HL-60 (cell line): Measurements from ENCODE around the gene PAOX.
"Not testable (repeated sequence)": the region's sequence is repeated elsewhere in the genome, so short reads cannot be mapped to it uniquely, and the experiment has no call there.

Experiments
- DNase-seq, 2 experiments: peaks; one replicate each; pipeline ENCODE4 v3.0.0-alpha.2; 2010 to 2020; ENCODE audit warnings: low read depth in 1 of 2, low spot score in 1 of 2
- H3K27ac ChIP-seq: fragments of 250-450 bp; sonication (Bioruptor Pico); replicated peaks from 2 replicates; pipeline ENCODE4 v1.5.1; 2020; ENCODE audit warnings: mild to moderate bottlenecking, moderate library complexity
- H3K27me3 ChIP-seq: fragments of 250-450 bp; sonication (Bioruptor Pico); 2 replicates; pipeline ENCODE4 v1.5.1; 2021; ENCODE audit warnings: mild to moderate bottlenecking, moderate library complexity; ENCODE audit not compliant: insufficient read depth, poor library complexity, severe bottlenecking
- H3K4me3 ChIP-seq: replicated peaks from 2 replicates; pipeline ENCODE4 v1.5.1; 2011; ENCODE audit warnings: mild to moderate bottlenecking, control low read depth, low read length; ENCODE audit not compliant: insufficient read depth
- GABPA ChIP-seq: IDR thresholded peaks from 2 replicates; pipeline ENCODE4 v1.6.1; 2012; ENCODE audit warnings: low read depth
- POLR2AphosphoS5 ChIP-seq: IDR thresholded peaks from 2 replicates; pipeline ENCODE4 v1.6.1; 2012; ENCODE audit warnings: low read depth
- SPI1 ChIP-seq: IDR thresholded peaks from 2 replicates; pipeline ENCODE4 v1.6.1; 2012; ENCODE audit warnings: low read depth, mild to moderate bottlenecking, borderline replicate concordance
- TF ChIP-seq, protein P1 (sequence below): IDR thresholded peaks from one replicate; pipeline ENCODE4 v1.5.1; 2011; ENCODE audit warnings: low read length, control low read depth, inconsistent platforms; ENCODE audit not compliant: insufficient read depth
- TF ChIP-seq, protein P2 (sequence below): IDR thresholded peaks from 2 replicates; pipeline ENCODE4 v1.6.1; 2012; ENCODE audit warnings: low read depth; ENCODE audit not compliant: insufficient replicate concordance

The PAOX gene

DNA sequence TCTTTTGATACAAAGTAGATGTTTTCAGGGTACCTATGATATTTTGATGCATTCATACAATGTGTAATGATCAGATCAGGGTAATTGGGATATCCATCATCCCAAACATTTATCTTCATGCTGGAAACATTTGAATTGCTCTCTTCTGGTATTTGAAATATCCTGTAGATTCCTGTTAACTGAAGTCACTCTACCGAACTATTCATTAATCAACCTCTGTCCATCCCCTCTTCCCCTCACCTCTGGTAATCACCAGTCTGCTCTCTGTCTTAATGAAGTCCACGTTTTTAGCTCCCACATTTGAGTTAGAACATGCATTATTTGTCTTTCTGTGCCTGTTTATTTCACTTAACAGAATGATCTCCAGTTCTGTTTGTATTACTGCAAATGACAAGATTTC lies 26.2 kb downstream of the PAOX start:
- DNase-seq: no peak
- Histone ChIP-seq H3K27ac (no peak overlapping the region), H3K4me3 (no peak overlapping the region), H3K27me3 (no peaks in the 10 kb centered on the region)
- TF ChIP-seq GABPA: no peak
- TF ChIP-seq, protein P1, sequence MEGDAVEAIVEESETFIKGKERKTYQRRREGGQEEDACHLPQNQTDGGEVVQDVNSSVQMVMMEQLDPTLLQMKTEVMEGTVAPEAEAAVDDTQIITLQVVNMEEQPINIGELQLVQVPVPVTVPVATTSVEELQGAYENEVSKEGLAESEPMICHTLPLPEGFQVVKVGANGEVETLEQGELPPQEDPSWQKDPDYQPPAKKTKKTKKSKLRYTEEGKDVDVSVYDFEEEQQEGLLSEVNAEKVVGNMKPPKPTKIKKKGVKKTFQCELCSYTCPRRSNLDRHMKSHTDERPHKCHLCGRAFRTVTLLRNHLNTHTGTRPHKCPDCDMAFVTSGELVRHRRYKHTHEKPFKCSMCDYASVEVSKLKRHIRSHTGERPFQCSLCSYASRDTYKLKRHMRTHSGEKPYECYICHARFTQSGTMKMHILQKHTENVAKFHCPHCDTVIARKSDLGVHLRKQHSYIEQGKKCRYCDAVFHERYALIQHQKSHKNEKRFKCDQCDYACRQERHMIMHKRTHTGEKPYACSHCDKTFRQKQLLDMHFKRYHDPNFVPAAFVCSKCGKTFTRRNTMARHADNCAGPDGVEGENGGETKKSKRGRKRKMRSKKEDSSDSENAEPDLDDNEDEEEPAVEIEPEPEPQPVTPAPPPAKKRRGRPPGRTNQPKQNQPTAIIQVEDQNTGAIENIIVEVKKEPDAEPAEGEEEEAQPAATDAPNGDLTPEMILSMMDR: no peak

DNA sequence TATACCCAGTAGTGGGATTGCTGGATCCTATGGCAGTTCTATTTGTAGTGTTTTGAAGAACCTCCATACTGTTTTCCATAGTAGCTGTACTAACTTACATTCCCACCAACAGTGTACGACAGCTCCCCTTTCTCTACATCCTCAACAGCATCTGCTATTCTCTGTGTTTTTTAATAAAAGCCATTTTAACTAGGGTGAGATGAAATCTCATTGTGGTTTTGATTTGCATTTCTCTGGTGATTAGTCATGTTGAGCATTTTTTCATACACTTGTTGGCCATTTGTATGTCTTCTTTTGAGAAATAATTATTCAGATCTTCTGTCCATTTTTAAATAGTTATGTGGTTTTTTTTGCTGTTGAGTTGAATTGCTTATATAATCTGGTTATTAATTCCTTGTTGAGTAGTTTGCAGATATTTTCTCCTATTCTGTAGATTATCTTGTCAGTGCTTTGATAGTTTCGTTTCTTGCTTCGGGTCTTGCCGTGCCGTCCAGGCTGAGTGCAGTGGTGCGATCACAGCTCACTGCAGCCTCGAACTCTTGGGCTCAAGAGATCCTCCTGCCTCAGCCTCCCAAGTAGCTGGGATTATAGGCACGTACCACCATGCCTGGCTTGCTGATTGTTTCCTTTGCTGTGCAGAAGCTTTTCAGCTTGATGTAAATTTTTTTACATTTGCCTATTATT lies 26.9 kb downstream of the PAOX start:
- TF ChIP-seq SPI1 (no peak), GABPA (no peak), POLR2AphosphoS5 (no peak)
- TF ChIP-seq, protein P2, sequence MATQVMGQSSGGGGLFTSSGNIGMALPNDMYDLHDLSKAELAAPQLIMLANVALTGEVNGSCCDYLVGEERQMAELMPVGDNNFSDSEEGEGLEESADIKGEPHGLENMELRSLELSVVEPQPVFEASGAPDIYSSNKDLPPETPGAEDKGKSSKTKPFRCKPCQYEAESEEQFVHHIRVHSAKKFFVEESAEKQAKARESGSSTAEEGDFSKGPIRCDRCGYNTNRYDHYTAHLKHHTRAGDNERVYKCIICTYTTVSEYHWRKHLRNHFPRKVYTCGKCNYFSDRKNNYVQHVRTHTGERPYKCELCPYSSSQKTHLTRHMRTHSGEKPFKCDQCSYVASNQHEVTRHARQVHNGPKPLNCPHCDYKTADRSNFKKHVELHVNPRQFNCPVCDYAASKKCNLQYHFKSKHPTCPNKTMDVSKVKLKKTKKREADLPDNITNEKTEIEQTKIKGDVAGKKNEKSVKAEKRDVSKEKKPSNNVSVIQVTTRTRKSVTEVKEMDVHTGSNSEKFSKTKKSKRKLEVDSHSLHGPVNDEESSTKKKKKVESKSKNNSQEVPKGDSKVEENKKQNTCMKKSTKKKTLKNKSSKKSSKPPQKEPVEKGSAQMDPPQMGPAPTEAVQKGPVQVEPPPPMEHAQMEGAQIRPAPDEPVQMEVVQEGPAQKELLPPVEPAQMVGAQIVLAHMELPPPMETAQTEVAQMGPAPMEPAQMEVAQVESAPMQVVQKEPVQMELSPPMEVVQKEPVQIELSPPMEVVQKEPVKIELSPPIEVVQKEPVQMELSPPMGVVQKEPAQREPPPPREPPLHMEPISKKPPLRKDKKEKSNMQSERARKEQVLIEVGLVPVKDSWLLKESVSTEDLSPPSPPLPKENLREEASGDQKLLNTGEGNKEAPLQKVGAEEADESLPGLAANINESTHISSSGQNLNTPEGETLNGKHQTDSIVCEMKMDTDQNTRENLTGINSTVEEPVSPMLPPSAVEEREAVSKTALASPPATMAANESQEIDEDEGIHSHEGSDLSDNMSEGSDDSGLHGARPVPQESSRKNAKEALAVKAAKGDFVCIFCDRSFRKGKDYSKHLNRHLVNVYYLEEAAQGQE: no peak
- TF ChIP-seq, protein P1: no peak
- Histone ChIP-seq H3K27ac (no peak overlapping the region), H3K4me3 (no peak overlapping the region), H3K27me3 (no peaks in the 10 kb centered on the region)
- DNase-seq: no peak

DNA sequence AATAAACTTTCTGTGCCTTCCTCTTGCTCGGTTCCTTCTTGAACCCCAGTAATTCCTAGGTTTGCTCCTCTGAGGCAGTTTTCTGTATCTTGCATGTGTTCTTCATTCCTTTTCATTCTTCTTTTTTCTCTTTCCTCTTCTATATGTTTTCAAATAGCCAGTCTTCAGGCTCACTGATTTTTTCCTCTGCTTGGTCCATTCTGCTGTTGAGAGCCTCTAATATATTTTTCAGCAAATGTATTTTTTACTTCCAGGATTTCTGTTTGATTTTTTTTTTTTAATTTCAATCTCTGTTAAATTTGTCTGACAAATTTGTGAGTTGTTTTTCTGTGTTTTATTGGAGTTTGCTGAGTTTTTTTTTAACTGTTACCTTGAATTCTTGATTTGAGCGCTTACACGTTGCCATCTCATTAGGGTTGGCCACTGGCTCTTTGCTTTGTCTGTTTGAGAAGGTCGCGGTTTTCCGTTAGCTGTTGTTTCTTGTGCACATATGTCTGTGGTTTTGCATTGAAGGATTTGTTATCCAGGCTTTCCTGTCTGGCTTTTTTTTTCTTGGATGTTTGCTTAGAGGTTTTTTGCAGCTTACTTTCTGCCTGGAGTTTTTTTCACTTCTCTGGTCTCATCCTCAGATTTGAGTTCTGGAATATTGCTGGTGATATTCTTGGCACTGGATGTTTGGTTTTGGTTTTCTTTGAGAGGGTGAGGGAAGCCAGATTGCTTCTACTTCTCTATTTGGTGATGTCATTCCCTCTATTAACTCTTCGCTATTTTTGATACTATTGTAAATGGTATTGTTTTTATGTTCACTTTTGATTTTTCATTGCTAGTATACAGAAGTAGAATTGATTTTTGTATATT lies 32.7 kb downstream of the PAOX start:
- H3K27me3 ChIP-seq: no peaks in the 10 kb centered on the region
- H3K4me3 ChIP-seq: no peak overlapping the region
- H3K27ac ChIP-seq: no peak overlapping the region
- TF ChIP-seq POLR2AphosphoS5: no peak
- DNase-seq: no peak

DNA sequence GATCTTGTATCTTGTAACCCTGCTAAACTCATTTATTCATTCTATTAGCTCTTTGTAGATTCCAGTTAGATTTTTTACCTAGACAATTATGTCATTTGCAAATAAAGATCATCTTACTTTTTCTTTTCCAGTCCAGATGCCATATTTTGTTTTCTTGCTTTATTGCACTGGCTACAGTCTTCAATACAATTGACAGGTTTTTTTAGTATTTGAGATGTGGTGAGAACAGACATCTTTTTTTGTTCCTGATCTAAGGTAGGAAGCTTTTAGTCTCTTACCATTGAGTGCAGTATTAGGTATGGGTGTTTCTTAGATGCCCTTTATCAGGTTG lies 33.3 kb downstream of the PAOX start:
- H3K4me3 ChIP-seq: no peak overlapping the region
- H3K27ac ChIP-seq: no peak overlapping the region
- TF ChIP-seq, protein P1: no peak
- TF ChIP-seq POLR2AphosphoS5 (no peak), SPI1 (no peak), GABPA (no peak)
- TF ChIP-seq, protein P2: no peak
- DNase-seq: no peak
- H3K27me3 ChIP-seq: no peaks in the 10 kb centered on the region

DNA sequence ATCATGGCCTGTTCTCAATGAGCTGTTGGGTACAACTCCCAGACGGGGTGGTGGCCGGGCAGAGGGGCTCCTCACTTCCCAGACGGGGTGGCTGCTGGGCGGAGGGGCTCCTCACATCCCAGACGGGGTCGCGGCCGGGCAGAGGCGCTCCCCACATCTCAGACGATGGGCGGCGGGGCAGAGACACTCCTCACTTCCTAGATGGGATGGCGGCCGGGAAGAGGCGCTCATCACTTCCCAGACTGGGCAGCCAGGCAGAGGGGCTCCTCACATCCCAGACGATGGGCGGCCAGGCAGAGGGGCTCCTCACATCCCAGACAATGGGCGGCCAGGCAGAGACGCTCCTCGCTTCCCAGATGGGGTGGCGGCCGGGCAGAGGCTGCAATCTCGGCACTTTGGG lies 35.3 kb downstream of the PAOX start:
- not testable (repeated sequence) for H3K27ac ChIP-seq, H3K4me3 ChIP-seq, DNase-seq, H3K27me3 ChIP-seq
